ENCODE measurements around the gene POLD4. TPM values are rescaled to one million over a fixed set of nuclear protein-coding genes. Genes with fewer than 3 reads are reported as not detected.

POLD4 gene
- total RNA-seq, 1 experiment from 2014 or later = 44.2 TPM

DNA sequence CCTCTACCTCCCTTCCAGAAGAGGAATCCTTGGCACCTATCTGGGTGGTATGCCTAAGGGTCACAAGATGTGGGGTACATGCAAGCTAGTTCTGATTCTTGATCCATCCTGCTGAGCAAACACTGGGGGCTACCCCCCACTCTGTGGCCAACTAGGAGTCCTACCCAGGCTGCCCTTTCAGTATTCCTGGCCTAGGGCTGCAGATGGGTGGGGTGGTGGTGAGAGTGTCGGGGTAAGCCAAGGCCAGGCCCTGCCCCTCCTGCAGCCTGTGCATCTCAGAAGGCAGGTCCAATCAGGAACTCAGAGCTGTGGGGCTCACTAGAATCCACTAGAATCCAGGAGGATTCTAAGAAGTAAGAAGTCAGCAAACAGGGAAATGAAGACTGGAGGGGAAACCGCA is 39.1 kb downstream of the POLD4 start:
- no peak for ATAC-seq
- intact Hi-C loops (cut with micrococcal nuclease) = no loop called here
- peaks cover 8% of the 10 kb centered on the region; the same call in 1 of the 2 replicates for H3K79me2 ChIP-seq (ENCODE audit: insufficient read depth, low read length)
- H3K9me3 ChIP-seq (ENCODE audit: control insufficient read depth in 1 of 2, insufficient read depth in 1 of 2, low read depth in 1 of 2, low read length in 2 of 2) = no peaks in the 10 kb centered on the region
- ChIA-PET CTCF (no interaction called here), POLR2A (interaction anchor here (2.1 kb wide), 1 partner anchor 11 kb away, joined by 6 read pairs; the partner anchor contains the start of gene SSH3), RAD21 (ENCODE audit: low non-redundant PET in 1 of 2, low total read pairs in 2 of 2, uncharacterized antibody in 2 of 2, unreplicated experiment in 2 of 2) (no interaction called here)
- H3K4me1 ChIP-seq (ENCODE audit: control insufficient read depth in 1 of 2, insufficient read depth in 2 of 2, low read length in 2 of 2) = peaks cover 13 to 39% of the 10 kb centered on the region in 2 experiments; a peak in 3 of 4 replicates
- no peak for DNase-seq (ENCODE audit: low read depth, low spot score)
- no peaks in the 10 kb centered on the region for H3K9me2 ChIP-seq (ENCODE audit: insufficient read depth)
- peaks cover 0 to 2% of the 10 kb centered on the region in 2 experiments; a peak in 2 of 4 replicates for H3K36me3 ChIP-seq (ENCODE audit: control insufficient read depth in 1 of 2, insufficient read depth in 2 of 2, low read length in 2 of 2)
- H3K9ac ChIP-seq (ENCODE audit: low read length) = no peak overlapping the region
- H4K20me1 ChIP-seq (ENCODE audit: insufficient read depth) = no peaks in the 10 kb centered on the region
- H3K27ac ChIP-seq (ENCODE audit: low read depth, low read length) = no peak overlapping the region
- no peak overlapping the region for H2AFZ ChIP-seq (ENCODE audit: low read depth, low read length, poor library complexity, severe bottlenecking)
- no peak overlapping the region for H3K4me2 ChIP-seq (ENCODE audit: low read length)
- no TSS peak for BruUV-seq (replicated peaks)
- H3K4me3 ChIP-seq (replicated peaks in 1 of 2; ENCODE audit: low read depth in 1 of 2, low read length in 2 of 2) = no peak overlapping the region
- no peaks in the 10 kb centered on the region for H3K27me3 ChIP-seq (ENCODE audit: insufficient read depth, low read length)
- no peak for TF ChIP-seq FOSL1 (IDR thresholded peaks at IDR 0.05; ENCODE audit: low read depth)
- TF ChIP-seq EZH2phosphoT487 (IDR thresholded peaks at IDR 0.05; ENCODE audit: borderline replicate concordance) = no peak
- TF ChIP-seq CBX3 (IDR thresholded peaks at IDR 0.05; ENCODE audit: low read depth) = no peak
- TF ChIP-seq EGR1 (IDR thresholded peaks at IDR 0.05; ENCODE audit: low read depth) = no peak
- TF ChIP-seq, protein P1, sequence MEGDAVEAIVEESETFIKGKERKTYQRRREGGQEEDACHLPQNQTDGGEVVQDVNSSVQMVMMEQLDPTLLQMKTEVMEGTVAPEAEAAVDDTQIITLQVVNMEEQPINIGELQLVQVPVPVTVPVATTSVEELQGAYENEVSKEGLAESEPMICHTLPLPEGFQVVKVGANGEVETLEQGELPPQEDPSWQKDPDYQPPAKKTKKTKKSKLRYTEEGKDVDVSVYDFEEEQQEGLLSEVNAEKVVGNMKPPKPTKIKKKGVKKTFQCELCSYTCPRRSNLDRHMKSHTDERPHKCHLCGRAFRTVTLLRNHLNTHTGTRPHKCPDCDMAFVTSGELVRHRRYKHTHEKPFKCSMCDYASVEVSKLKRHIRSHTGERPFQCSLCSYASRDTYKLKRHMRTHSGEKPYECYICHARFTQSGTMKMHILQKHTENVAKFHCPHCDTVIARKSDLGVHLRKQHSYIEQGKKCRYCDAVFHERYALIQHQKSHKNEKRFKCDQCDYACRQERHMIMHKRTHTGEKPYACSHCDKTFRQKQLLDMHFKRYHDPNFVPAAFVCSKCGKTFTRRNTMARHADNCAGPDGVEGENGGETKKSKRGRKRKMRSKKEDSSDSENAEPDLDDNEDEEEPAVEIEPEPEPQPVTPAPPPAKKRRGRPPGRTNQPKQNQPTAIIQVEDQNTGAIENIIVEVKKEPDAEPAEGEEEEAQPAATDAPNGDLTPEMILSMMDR (IDR thresholded peaks at IDR 0.05 in 2 of 3, conservative IDR thresholded peaks at IDR 0.05 in 1 of 3; ENCODE audit: borderline replicate concordance in 1 of 3, insufficient read depth in 1 of 3, low read depth in 2 of 3, low read length in 2 of 3) = no peak
- no peak for TF ChIP-seq SRF (IDR thresholded peaks at IDR 0.05; ENCODE audit: low read depth)
- TF ChIP-seq ZFX (IDR thresholded peaks at IDR 0.05) = no peak
